Activated T-helper 17 cell treated with anti-CD3 and anti-CD28 coated beads, Interleukin-2, amount 50 U/mL, for 72 hours (primary cell): Measurements from ENCODE around the gene HDGFL2. TPM values are rescaled to one million over a fixed set of nuclear protein-coding genes. Genes with fewer than 3 reads are reported as not detected.

Source experiments
- ATAC-seq: fragments of 150-1000 bp; cut with Tn5 transposase; replicated peaks from 2 replicates; pipeline ENCODE4 v1.10.0; 2021; ENCODE audit warnings: mild to moderate bottlenecking, moderate library complexity
- H3K27ac Mint-ChIP-seq: one replicate; pipeline ENCODE4 v1.8.0; 2022; ENCODE audit warnings: mixed read lengths
- H3K27me3 Mint-ChIP-seq: one replicate; pipeline ENCODE4 v1.8.0; 2022; ENCODE audit warnings: mixed read lengths
- H3K36me3 Mint-ChIP-seq: one replicate; pipeline ENCODE4 v1.8.0; 2022; ENCODE audit warnings: low read depth, mild to moderate bottlenecking, mixed read lengths
- H3K4me1 Mint-ChIP-seq: one replicate; pipeline ENCODE4 v1.8.0; 2022; ENCODE audit warnings: mixed read lengths
- H3K4me3 Mint-ChIP-seq: one replicate; pipeline ENCODE4 v1.8.0; 2022; ENCODE audit warnings: mild to moderate bottlenecking, mixed read lengths
- H3K9me3 Mint-ChIP-seq: one replicate; pipeline ENCODE4 v1.8.0; 2022; ENCODE audit warnings: mixed read lengths
- total RNA-seq, 2 donors: library from RNA; stranded (reverse); gene quantifications; one replicate each; pipeline ENCODE4 v1.2.3, GENCODE V29; 2022

HDGFL2 gene
- total RNA-seq, 2 donors from 2014 or later, result 30.7 to 39.3 TPM

DNA sequence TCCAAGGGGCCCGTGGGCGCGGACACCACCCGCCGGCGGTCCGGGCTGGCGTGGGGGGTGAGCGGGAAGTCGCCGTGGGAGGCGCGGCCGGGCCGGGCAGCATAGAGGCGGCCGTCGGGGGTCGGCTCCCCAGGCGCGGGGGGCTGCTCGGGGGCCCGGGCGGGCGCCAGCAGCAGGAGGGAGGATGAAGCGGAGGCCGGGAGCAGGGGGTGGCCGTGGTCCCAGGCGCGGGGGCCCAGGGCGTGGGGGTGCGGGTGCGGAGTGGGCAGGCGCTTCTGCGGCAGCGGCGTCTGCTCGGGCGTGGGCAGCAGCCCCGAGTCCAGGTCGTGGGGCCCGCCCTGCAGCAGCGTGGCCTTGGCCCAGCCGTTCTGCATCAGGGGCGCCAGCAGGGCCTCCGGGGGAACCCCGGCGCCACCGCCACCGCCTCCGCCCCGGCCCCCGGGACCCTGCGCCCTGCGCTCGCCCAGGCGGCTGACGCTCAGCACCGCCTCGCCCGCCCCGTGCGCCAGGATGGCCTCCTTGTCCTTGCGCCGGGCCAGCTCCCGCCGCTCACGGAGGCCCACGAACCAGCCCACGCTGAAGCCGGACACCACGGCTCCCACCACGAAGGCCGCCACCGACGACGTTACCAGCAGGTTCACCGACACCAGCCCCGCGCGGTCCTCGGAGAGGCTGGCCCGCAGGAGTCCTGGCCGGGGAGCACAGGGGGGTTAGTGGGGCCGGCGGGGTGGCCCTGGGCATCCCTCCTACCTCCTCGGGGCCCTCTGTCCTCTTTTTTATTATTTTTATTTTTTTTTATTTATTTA is 71.9 kb downstream of the HDGFL2 start:
- peaks cover 9% of the 10 kb centered on the region for H3K27me3 Mint-ChIP-seq
- H3K4me3 Mint-ChIP-seq, result no peak overlapping the region
- no peaks in the 10 kb centered on the region for H3K9me3 Mint-ChIP-seq
- no peak overlapping the region for H3K27ac Mint-ChIP-seq
- H3K4me1 Mint-ChIP-seq, result no peaks in the 10 kb centered on the region
- ATAC-seq, result no peak
- no peaks in the 10 kb centered on the region for H3K36me3 Mint-ChIP-seq

DNA sequence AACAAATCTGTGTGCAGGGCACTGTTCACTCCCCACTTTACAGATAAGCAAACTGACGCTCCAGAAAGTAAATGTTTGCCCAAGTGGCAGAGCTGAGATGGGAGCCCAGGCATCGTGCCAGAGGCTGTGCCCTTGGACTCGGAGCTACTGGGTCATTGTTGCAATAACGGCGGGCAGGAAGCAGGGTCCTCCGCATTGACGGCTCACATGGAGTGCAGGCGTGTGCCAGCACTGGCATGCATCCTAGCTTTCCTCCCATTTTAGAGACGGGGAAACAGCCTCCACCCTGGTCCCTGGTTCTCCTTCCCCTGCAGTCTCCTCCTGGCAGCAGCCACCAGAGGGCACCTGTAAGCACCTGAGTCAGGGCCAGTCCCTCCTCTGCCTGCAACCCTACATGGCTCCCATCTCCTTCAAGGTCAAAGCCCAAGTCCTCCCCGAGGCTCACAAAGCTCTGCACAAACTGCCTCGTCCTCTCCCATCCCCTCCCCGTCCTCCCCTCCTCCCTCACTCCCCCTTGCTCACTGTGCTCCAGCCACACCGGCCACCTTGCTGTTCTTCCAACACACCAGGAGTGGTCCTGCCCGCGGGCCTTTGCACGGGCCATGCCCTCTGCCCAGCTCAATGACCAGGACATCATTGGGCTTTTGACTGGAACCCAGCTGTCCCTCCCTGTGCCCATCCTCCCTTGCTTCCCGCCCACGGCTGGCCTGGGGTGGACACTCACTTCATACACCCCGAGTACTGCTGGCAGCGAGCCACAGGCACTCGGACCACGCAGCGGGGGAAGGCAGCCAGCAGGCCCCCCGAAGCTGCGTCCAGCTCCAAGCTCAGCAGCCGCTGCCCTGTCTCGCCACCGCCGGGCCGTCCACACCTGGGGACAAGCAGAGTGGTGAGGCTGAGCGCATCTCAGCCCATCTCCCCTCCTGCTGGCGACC is 75.5 kb downstream of the HDGFL2 start:
- ATAC-seq, result peak; percentile 50

DNA sequence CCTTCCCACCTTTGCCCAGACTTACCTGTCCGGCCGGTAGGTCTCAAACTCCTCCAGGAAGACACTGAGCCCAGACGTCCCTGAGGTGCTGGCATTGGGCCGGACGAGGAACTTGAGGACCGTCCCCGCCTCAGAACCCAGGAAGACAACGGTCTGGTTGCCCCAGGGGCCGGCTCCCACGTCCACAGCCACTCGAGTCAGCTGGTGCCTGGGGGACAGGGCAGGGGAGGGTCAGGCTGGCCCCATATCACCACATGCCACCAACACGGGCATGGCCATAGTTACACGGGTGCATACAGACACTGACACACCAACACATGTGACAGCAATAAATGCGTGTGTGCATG is 76.1 kb downstream of the HDGFL2 start:
- Mint-ChIP-seq H3K27ac (no peak overlapping the region), H3K36me3 (no peaks in the 10 kb centered on the region)

More for the DNA sequence above, 75.5 kb downstream of the HDGFL2 start:
- Mint-ChIP-seq H3K4me3 (no peak overlapping the region), H3K9me3 (no peaks in the 10 kb centered on the region), H3K36me3 (no peaks in the 10 kb centered on the region), H3K27ac (no peak overlapping the region), H3K4me1 (no peaks in the 10 kb centered on the region), H3K27me3 (peaks cover 11% of the 10 kb centered on the region)

DNA sequence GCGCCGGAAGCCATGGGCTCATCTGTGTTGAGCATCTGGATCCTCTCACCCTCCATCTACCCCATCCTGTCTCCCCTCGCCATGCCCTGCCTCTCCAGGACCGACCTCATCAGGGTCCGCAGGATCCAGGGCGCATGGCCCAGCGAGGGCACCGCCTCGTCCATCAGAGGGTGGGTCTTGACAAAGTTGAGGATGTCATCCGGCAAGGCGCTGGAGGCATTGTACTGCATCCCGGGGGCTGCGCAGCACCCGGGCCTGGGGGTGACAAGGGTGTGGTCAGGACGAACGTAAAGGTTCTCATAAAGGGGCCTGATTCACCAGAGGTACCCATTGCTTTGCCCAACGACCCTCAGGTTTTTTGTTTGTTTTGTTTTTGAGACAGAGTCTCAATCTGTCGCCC is 77.9 kb downstream of the HDGFL2 start:
- no peaks in the 10 kb centered on the region for H3K9me3 Mint-ChIP-seq
- H3K4me1 Mint-ChIP-seq, result no peaks in the 10 kb centered on the region
- no peak overlapping the region for H3K4me3 Mint-ChIP-seq
- ATAC-seq, result no peak
- H3K27me3 Mint-ChIP-seq, result peaks cover 22% of the 10 kb centered on the region
- H3K36me3 Mint-ChIP-seq, result no peaks in the 10 kb centered on the region
- no peak overlapping the region for H3K27ac Mint-ChIP-seq

More for the DNA sequence above, 76.1 kb downstream of the HDGFL2 start:
- no peak for ATAC-seq
- Mint-ChIP-seq H3K9me3 (no peaks in the 10 kb centered on the region), H3K4me1 (no peaks in the 10 kb centered on the region), H3K4me3 (no peak overlapping the region), H3K27me3 (peaks cover 16% of the 10 kb centered on the region)

DNA sequence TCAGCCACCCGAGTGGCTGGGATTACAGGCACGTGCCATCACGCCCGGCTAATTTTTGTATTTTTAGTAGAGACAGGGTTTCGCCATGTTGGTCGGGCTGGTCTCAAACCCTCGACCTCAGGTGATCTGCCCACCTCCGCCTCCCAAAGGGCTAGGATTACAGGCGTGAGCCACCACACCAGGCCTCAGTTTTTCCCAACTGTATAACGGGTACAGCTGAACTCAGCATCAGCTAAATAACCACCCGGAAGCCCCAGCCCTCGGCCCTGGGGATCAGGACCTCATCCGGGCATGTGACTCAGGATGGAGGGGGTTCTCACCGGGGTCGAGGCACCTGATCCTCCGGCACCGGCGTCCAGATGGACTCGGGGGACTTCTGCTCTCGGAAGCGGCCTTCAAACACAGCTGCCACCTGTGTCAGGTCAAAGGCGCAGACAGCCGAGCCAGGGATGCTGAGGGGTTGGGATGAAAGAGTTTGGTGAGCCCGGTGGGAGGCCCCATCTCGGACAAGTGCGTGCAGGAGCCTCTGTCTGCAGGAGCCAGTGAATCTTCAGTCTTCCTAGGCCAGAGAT is 78.5 kb downstream of the HDGFL2 start:
- H3K9me3 Mint-ChIP-seq, result no peaks in the 10 kb centered on the region
- H3K27me3 Mint-ChIP-seq, result peaks cover 22% of the 10 kb centered on the region
- ATAC-seq, result no peak
- H3K27ac Mint-ChIP-seq, result no peak overlapping the region
- H3K4me1 Mint-ChIP-seq, result no peaks in the 10 kb centered on the region
- H3K4me3 Mint-ChIP-seq, result no peak overlapping the region
- H3K36me3 Mint-ChIP-seq, result no peaks in the 10 kb centered on the region

Other genes starting within 250 kb of the HDGFL2 start
- gene EBI3, start 242.8 kb upstream of the HDGFL2 start, total RNA-seq, result 10 to 100 TPM; 18.3 to 23.6 TPM
- gene YJU2, start 225.2 kb upstream of the HDGFL2 start, total RNA-seq, result 10 to 100 TPM; 22.5 to 22.6 TPM
- not detected for gene SHD, start 193.0 kb upstream of the HDGFL2 start, total RNA-seq
- gene TMIGD2, start 169.9 kb upstream of the HDGFL2 start, total RNA-seq, result 1 to 10 TPM; 2.5 to 4.1 TPM
- gene FSD1, start 167.7 kb upstream of the HDGFL2 start, total RNA-seq, result 10 to 100 TPM in 1 of 2 donors, 1 to 10 TPM in 1; 8.3 to 13.1 TPM
- 10 to 100 TPM; 13.3 to 17.4 TPM for gene STAP2, start 133.5 kb upstream of the HDGFL2 start, total RNA-seq
- 10 to 100 TPM; 15.5 to 19.7 TPM for gene MPND, start 128.7 kb upstream of the HDGFL2 start, total RNA-seq
- 10 to 100 TPM; 49.1 to 67.1 TPM for gene SH3GL1, start 71.8 kb upstream of the HDGFL2 start, total RNA-seq
- 10 to 100 TPM; 67.9 to 96.7 TPM for gene CHAF1A, start 69.7 kb upstream of the HDGFL2 start, total RNA-seq
- 10 to 100 TPM; 37.4 to 40.1 TPM for gene UBXN6, start 14.5 kb upstream of the HDGFL2 start, total RNA-seq
- gene PLIN4, start 46.2 kb downstream of the HDGFL2 start, total RNA-seq, result under 1 TPM in 1 of 2 donors, not detected in 1; 0.05 TPM
- under 1 TPM in 1 of 2 donors, not detected in 1; 0.17 TPM for gene PLIN5, start 62.9 kb downstream of the HDGFL2 start, total RNA-seq
- under 1 TPM; 0.53 to 0.93 TPM for gene LRG1, start 67.7 kb downstream of the HDGFL2 start, total RNA-seq
- under 1 TPM in 1 of 2 donors, not detected in 1; 0.05 TPM for gene SEMA6B, start 87.4 kb downstream of the HDGFL2 start, total RNA-seq
- 10 to 100 TPM; 18.0 to 23.6 TPM for gene TNFAIP8L1, start 167.2 kb downstream of the HDGFL2 start, total RNA-seq
- 10 to 100 TPM; 47.8 to 79.0 TPM for gene MYDGF, start 198.0 kb downstream of the HDGFL2 start, total RNA-seq